HG03066 (cell line): ENCODE measurements around the gene BCAT1.
"Not testable (repeated sequence)": the region's sequence is repeated elsewhere in the genome, so short reads cannot be mapped to it uniquely, and the experiment has no call there.

ENCODE experiments used
- ATAC-seq: cut with Tn5 transposase; IDR thresholded peaks from one replicate; pipeline ENCODE4 v1.9.1; 2021; ENCODE audit warnings: low read depth; ENCODE audit not compliant: unreplicated experiment

The BCAT1 gene

GRCh38 chr12:24864796-24865125 is 84.1 kb downstream of the BCAT1 start:
- ATAC-seq, result no peak

- ATAC-seq, result no peak
Measured at GRCh38 chr12:24861766-24862540, 86.9 kb downstream of the BCAT1 start.

GRCh38 chr12:24860546-24860945 is 88.4 kb downstream of the BCAT1 start:
- no peak for ATAC-seq

- ATAC-seq, result no peak
Measured at GRCh38 chr12:24856541-24856940, 92.4 kb downstream of the BCAT1 start.

GRCh38 chr12:24854908-24855307 is 94.0 kb downstream of the BCAT1 start:
- ATAC-seq, result no peak

- ATAC-seq, result no peak
Measured at GRCh38 chr12:24854017-24854416, 94.9 kb downstream of the BCAT1 start.

GRCh38 chr12:24853588-24853987 is 95.3 kb downstream of the BCAT1 start:
- ATAC-seq, result no peak

GRCh38 chr12:24853094-24853493 is 95.8 kb downstream of the BCAT1 start:
- no peak for ATAC-seq

GRCh38 chr12:24852420-24852819 is 96.5 kb downstream of the BCAT1 start:
- ATAC-seq, result no peak

- ATAC-seq, result not testable (repeated sequence)
Measured at GRCh38 chr12:24851883-24852282, 97.0 kb downstream of the BCAT1 start.

- no peak for ATAC-seq
Measured at GRCh38 chr12:24851341-24851740, 97.6 kb downstream of the BCAT1 start.

- no peak for ATAC-seq
Measured at GRCh38 chr12:24850496-24850895, 98.4 kb downstream of the BCAT1 start.

- ATAC-seq, result no peak
Measured at GRCh38 chr12:24848941-24849477, 99.9 kb downstream of the BCAT1 start.

- ATAC-seq, result no peak
Measured at GRCh38 chr12:24846689-24847088, 102.2 kb downstream of the BCAT1 start.

- ATAC-seq, result no peak
Measured at GRCh38 chr12:24845615-24846014, 103.3 kb downstream of the BCAT1 start.

GRCh38 chr12:24840046-24840800 is 108.7 kb downstream of the BCAT1 start:
- ATAC-seq, result no peak

GRCh38 chr12:24839268-24839791 is 109.6 kb downstream of the BCAT1 start:
- ATAC-seq, result peak; percentile 80

GRCh38 chr12:24838531-24838950 is 110.4 kb downstream of the BCAT1 start:
- ATAC-seq, result peak; percentile 57

- ATAC-seq, result no peak
Measured at GRCh38 chr12:24835377-24835776, 113.5 kb downstream of the BCAT1 start.

GRCh38 chr12:24833513-24833912 is 115.4 kb downstream of the BCAT1 start:
- no peak for ATAC-seq

- no peak for ATAC-seq
Measured at GRCh38 chr12:24823808-24824515, 124.9 kb downstream of the BCAT1 start.
